Ascending aorta (tissue), 2 donors: ENCODE measurements around the gene TUBB2A. TPM values are rescaled to one million over a fixed set of nuclear protein-coding genes. Genes with fewer than 3 reads are reported as not detected.
"Not testable (repeated sequence)": the region's sequence is repeated elsewhere in the genome, so short reads cannot be mapped to it uniquely, and the experiment has no call there.

Experiments
- DNase-seq, 2 donors: peaks; one replicate each; pipeline ENCODE4 v3.0.0-alpha.2; 2019; ENCODE audit warnings: low spot score in 2 of 2
- H3K27ac ChIP-seq, 2 donors: fragments of 200-600 bp; sonication (generic); one replicate each; pipeline ENCODE4 v1.5.1; 2016 to 2017; ENCODE audit warnings: mild to moderate bottlenecking in 1 of 2
- H3K27me3 ChIP-seq: fragments of 200-600 bp; sonication (generic); one replicate; pipeline ENCODE4 v1.5.1; 2017
- H3K36me3 ChIP-seq, 2 donors: fragments of 200-600 bp; sonication (generic); one replicate each; pipeline ENCODE4 v1.5.1; 2016
- H3K4me1 ChIP-seq, 2 donors: fragments of 200-600 bp; sonication (generic); one replicate each; pipeline ENCODE4 v1.5.1; 2016 to 2017; ENCODE audit warnings: mild to moderate bottlenecking in 1 of 2
- H3K4me3 ChIP-seq, 2 donors: fragments of 200-600 bp; sonication (generic); one replicate each; pipeline ENCODE4 v1.5.1; 2016 to 2017; ENCODE audit warnings: mild to moderate bottlenecking in 1 of 2
- H3K9me3 ChIP-seq, 2 donors: fragments of 200-600 bp; sonication (generic); one replicate each; pipeline ENCODE4 v1.5.1; 2016
- intact Hi-C: fragments of 100-400 bp; cut with DNase I; formaldehyde crosslinking; loops from one replicate; pipeline ENCODE4 v1.15.1; 2023
- total RNA-seq: library from RNA; depleted of rRNA; stranded (reverse); fragments of >200 nt; gene quantifications from one replicate; pipeline ENCODE4 v1.1.0, GENCODE V29; 2016
- TF ChIP-seq, protein P1 (sequence below), 3 experiments: fragments of 200-600 bp in 2 of 3; fragments of 450-650 bp in 1 of 3; sonication (generic) in 2 of 3; IDR thresholded peaks; one replicate each; pipeline ENCODE4 v1.5.1; 2016 to 2019; ENCODE audit warnings: antibody characterized with exemption in 3 of 3, mild to moderate bottlenecking in 1 of 3, moderate library complexity in 1 of 3

TUBB2A gene
- total RNA-seq, 1 donor from 2014 or later: 121 TPM

DNA sequence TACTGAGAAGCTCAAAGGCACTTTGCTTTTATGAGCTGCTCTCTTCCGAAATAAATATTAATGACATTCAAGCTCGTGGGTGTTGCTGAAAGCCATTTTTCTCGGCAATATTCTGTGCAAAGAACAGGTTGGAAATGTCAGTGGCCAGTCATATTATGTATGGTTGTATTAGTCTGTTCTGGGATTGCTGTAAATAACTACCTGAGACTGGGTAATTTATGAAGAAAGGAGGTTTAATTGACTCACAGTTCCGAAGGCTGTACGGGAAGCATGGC is 38.0 kb upstream of the TUBB2A start:
- Histone ChIP-seq H3K36me3 (no peaks in the 10 kb centered on the region), H3K4me3 (no peak overlapping the region), H3K9me3 (no peaks in the 10 kb centered on the region), H3K4me1 (no peaks in the 10 kb centered on the region), H3K27me3 (no peaks in the 10 kb centered on the region), H3K27ac (no peak overlapping the region)
- TF ChIP-seq, protein P1, sequence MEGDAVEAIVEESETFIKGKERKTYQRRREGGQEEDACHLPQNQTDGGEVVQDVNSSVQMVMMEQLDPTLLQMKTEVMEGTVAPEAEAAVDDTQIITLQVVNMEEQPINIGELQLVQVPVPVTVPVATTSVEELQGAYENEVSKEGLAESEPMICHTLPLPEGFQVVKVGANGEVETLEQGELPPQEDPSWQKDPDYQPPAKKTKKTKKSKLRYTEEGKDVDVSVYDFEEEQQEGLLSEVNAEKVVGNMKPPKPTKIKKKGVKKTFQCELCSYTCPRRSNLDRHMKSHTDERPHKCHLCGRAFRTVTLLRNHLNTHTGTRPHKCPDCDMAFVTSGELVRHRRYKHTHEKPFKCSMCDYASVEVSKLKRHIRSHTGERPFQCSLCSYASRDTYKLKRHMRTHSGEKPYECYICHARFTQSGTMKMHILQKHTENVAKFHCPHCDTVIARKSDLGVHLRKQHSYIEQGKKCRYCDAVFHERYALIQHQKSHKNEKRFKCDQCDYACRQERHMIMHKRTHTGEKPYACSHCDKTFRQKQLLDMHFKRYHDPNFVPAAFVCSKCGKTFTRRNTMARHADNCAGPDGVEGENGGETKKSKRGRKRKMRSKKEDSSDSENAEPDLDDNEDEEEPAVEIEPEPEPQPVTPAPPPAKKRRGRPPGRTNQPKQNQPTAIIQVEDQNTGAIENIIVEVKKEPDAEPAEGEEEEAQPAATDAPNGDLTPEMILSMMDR (IDR thresholded peaks at IDR 0.05): no peak
- DNase-seq: no peak
- intact Hi-C loops: no loop called here

DNA sequence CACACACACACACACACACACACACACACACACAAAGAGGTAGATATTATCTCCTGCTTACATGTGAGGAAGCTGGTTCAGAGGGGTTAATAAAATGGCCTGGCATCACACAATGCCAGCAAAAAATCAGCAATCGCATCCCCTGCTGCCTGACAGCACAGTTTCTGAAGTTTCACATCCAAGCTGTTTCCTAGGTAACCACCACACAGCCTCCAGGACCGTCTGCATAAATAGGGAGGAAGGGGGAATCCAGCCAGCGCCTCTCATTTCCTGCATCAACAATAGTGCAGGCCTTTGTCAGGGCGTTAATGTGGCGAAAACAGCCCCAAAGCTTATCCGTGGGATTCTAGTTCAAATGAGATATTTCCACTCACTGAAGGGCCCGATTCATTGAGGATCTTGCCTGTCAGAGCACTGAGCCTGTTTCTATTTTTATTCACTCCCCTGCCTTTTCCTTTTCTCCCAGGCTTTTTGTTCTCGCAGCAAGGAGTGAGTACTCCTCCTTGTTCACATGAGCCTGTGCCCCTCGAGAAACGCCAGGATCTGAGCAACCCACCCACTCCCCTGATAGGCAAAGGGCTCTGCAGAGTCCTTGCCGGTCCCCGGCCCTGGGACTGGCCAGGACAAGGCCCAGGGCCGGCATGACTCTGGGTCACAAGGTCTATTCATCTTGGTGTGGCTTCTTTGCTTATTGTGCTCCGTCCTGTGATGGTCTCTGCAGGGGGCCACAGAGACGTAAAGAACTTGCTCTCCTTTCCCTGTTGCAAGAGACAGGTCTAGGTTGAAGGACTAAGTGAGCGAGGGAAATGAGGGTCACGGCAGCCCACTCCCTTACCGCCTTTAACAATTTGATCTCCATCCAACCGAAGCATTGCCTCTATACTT is 37.4 kb upstream of the TUBB2A start:
- intact Hi-C loops: no loop called here
- H3K4me1 ChIP-seq: no peaks in the 10 kb centered on the region
- no peak for DNase-seq
- H3K27ac ChIP-seq: no peak overlapping the region
- no peaks in the 10 kb centered on the region for H3K27me3 ChIP-seq
- TF ChIP-seq, protein P1 (IDR thresholded peaks at IDR 0.05): no peak
- H3K4me3 ChIP-seq: no peak overlapping the region
- no peaks in the 10 kb centered on the region for H3K9me3 ChIP-seq
- H3K36me3 ChIP-seq: no peaks in the 10 kb centered on the region

DNA sequence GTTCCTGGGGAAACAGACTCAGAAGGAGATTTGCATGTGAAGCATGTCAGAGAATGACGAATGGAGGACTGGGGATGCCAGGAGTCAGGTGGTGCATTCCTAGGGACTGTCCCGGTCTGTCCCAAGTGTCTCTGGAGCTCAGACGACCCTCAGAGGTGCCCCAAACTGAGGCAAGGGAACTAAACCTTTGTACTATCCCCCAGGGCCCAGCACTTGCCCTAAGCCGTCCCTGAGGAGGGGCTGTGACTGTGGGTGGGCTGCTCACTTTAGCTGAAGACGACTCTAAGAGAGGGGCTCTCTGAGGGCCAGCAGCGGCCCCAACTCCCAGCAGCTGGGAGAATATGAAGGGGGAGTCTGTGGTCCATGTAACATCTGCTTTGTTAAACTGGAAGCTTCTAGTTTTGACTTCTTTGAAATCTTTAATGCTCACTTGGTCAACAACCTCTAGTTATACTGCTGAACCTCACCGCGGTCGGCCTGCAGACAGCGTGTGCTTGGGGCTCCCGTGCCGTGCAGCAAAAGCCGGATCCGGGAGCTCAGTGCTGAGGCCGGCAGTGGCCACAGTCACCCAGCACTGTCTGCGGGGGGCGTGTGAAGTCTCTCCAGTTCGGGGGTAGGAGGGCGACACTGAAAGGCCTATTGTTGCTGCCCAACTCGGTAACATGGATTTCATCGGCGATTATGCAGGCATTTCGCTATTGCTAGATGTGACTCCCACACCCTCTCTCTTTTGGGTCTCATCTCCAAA is 35.9 kb upstream of the TUBB2A start:
- no peak for DNase-seq
- TF ChIP-seq, protein P1 (IDR thresholded peaks at IDR 0.05): no peak
- intact Hi-C loops: no loop called here
- no peaks in the 10 kb centered on the region for H3K27me3 ChIP-seq
- H3K36me3 ChIP-seq: no peaks in the 10 kb centered on the region
- no peaks in the 10 kb centered on the region for H3K4me1 ChIP-seq
- H3K27ac ChIP-seq: no peak overlapping the region
- no peaks in the 10 kb centered on the region for H3K9me3 ChIP-seq
- no peak overlapping the region for H3K4me3 ChIP-seq

DNA sequence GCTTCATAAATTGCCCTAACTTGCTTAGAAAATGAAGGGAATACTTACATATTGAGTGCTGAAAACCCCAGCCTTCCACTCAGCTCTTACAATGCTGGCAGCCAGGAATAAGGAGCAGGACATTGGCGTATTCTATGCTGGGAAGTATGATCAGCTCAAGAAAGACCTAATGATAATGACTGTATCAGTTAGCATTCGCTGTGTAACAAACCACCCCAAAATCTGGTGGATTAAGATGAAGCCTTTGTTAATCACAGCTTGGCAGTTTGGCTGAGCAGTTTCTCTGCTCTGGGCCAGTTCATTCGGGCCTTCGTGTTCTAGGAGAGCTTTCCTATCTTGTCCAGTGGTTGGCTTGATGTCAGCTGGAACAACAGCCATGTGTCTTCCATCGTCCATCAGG is 33.4 kb upstream of the TUBB2A start:
- Histone ChIP-seq H3K9me3 (no peaks in the 10 kb centered on the region), H3K4me3 (no peak overlapping the region), H3K27me3 (no peaks in the 10 kb centered on the region), H3K4me1 (no peaks in the 10 kb centered on the region), H3K27ac (no peak overlapping the region), H3K36me3 (no peaks in the 10 kb centered on the region)
- no peak for DNase-seq
- intact Hi-C loops: no loop called here
- TF ChIP-seq, protein P1 (IDR thresholded peaks at IDR 0.05): no peak

DNA sequence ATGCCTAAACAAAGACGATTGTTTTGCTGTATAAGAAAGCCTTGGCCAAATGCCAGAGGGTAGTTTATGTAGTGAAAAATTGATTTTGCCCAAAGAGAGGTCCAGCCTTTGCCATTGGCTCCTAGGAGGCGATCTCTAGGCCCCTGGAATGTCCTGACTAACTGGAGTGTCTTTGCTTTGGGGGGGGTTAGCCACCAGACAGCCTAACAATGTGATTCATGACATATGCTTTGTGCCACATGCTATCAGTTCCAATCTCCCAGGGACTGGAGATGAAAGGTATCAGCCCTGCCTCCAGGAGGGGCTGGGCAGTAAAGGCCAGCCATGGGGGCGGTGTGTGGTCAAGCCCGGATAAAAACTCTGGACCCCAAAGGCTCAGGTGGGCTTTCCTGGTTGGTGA is 32.7 kb upstream of the TUBB2A start:
- Histone ChIP-seq H3K36me3 (no peaks in the 10 kb centered on the region), H3K9me3 (no peaks in the 10 kb centered on the region), H3K27me3 (no peaks in the 10 kb centered on the region), H3K27ac (no peak overlapping the region), H3K4me1 (no peaks in the 10 kb centered on the region), H3K4me3 (no peak overlapping the region)
- intact Hi-C loops: no loop called here
- no peak for DNase-seq
- TF ChIP-seq, protein P1 (IDR thresholded peaks at IDR 0.05): no peak

DNA sequence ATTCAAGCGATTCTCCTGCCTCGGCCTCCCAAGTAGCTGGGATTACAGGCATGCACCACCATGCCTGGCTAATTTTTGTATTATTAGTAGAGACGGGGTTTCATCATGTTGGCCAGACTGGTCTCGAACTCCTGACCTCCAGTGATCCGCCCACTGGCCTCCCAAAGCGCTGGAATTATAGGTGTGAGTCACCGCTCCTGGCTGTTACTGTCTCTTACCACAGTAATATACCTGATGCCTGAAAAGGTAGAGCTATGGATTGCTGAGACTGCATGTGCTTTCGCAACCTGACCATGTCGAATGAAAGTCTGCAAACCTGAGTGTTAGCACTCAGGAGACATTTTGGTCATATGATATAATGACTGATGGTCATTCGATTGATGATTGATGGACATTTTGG is 31.8 kb upstream of the TUBB2A start:
- H3K36me3 ChIP-seq, H3K9me3 ChIP-seq, H3K4me1 ChIP-seq, H3K27ac ChIP-seq, H3K27me3 ChIP-seq, H3K4me3 ChIP-seq, intact Hi-C loops, DNase-seq: not testable (repeated sequence)
